GM12878 (cell line): ENCODE measurements around the gene STAT3. TPM values are rescaled to one million over a fixed set of nuclear protein-coding genes. Genes with fewer than 3 reads are reported as not detected.

ENCODE experiments used
- ATAC-seq: fragments of 200-7000 bp; cut with Tn5 transposase; 3 replicates; pipeline ENCODE4 v1.9.1; 2020; ENCODE audit warnings: mild to moderate bottlenecking, moderate library complexity
- BruUV-seq: library from RNA; stranded (reverse); fragments of 400-500 nt; replicated peaks from 2 replicates; lab custom pipeline; 2021; lab: Mats Ljungman, UMichigan
- CTCF ChIA-PET: fragments of 300-600 bp; sonication (Branson Sonifier 250); formaldehyde crosslinking; extraction: SDS; loops from one replicate; lab custom pipeline; 2021; ENCODE audit warnings: inconsistent platforms; lab: Yijun Ruan, JAX
- POLR2A ChIA-PET: fragments of 350-600 bp; formaldehyde crosslinking; extraction: SDS; loops from one replicate; lab custom pipeline; 2021; ENCODE audit warnings: inconsistent platforms; lab: Charles Lee
- RAD21 ChIA-PET: fragments of 300-600 bp; sonication (Branson Sonifier 250); formaldehyde crosslinking; loops from one replicate; lab custom pipeline; 2023; ENCODE audit warnings: antibody characterized with exemption; ENCODE audit not compliant: unreplicated experiment; lab: Charles Lee
- SMC1A ChIA-PET: fragments of 300-600 bp; sonication (Branson Sonifier 250); formaldehyde crosslinking; loops from one replicate; lab custom pipeline; 2023; ENCODE audit not compliant: unreplicated experiment, uncharacterized antibody; lab: Charles Lee
- DNase-seq: peaks from one replicate; pipeline ENCODE4 v3.0.0-alpha.2; 2011; ENCODE audit warnings: low read depth, low spot score
- FAIRE-seq: peaks from 3 replicates; lab custom pipeline; 2011; peaks lifted over from hg19 to GRCh38; lab: Jason Lieb, UNC
- H2AFZ ChIP-seq: 2 replicates; pipeline ENCODE4 v1.6.0; 2011; ENCODE audit warnings: low read depth, low read length, control low read depth; ENCODE audit not compliant: control insufficient read depth
- H3K27ac ChIP-seq: 2 replicates; pipeline ENCODE4 v1.5.1; 2011; ENCODE audit warnings: control low read depth; ENCODE audit not compliant: control insufficient read depth, insufficient read depth
- H3K27me3 ChIP-seq, 2 experiments: replicated peaks in 1 of 2; 2 replicates each; pipeline versions ENCODE4 v1.6.0 to v1.6.1; 2011; ENCODE audit warnings: low read length in 1 of 2; ENCODE audit not compliant: control insufficient read depth in 2 of 2, insufficient read depth in 2 of 2
- H3K36me3 ChIP-seq, 2 experiments: 2 replicates each; pipeline ENCODE4 v1.5.1; 2011; ENCODE audit warnings: low read length in 1 of 2; ENCODE audit not compliant: control insufficient read depth in 2 of 2, insufficient read depth in 2 of 2
- H3K4me1 ChIP-seq: 2 replicates; pipeline ENCODE4 v1.6.1; 2011; ENCODE audit warnings: mild to moderate bottlenecking, low read length, moderate library complexity, mixed read lengths; ENCODE audit not compliant: control insufficient read depth, insufficient read depth
- H3K4me2 ChIP-seq: 2 replicates; pipeline ENCODE4 v1.6.0; 2011; ENCODE audit warnings: control low read depth; ENCODE audit not compliant: control insufficient read depth, insufficient read depth
- H3K4me3 ChIP-seq: fragments of 200-600 bp; sonication (generic); 2 replicates; pipeline ENCODE4 v1.5.1; 2016
- H3K79me2 ChIP-seq: 2 replicates; pipeline ENCODE4 v1.6.0; 2011; ENCODE audit warnings: low read length; ENCODE audit not compliant: control insufficient read depth, insufficient read depth
- H3K9ac ChIP-seq: 2 replicates; pipeline ENCODE4 v1.8.0; 2011; ENCODE audit warnings: low read length, control low read depth, mixed read lengths; ENCODE audit not compliant: control insufficient read depth, insufficient read depth
- H3K9me3 ChIP-seq: replicated peaks from 3 replicates; pipeline ENCODE4 v1.5.1; 2011; ENCODE audit warnings: mild to moderate bottlenecking, low read length; ENCODE audit not compliant: control insufficient read depth, insufficient read depth
- H4K20me1 ChIP-seq: 2 replicates; pipeline ENCODE4 v1.6.0; 2011; ENCODE audit not compliant: control insufficient read depth, insufficient read depth
- IKZF1 ChIP-seq: fragments of 450-650 bp; conservative IDR thresholded peaks from 2 replicates; pipeline ENCODE4 v1.6.1; 2017; ENCODE audit warnings: antibody characterized with exemption, mild to moderate bottlenecking
- IKZF2 ChIP-seq, 2 experiments: fragments of 450-650 bp; IDR thresholded peaks; 2 replicates each; pipeline ENCODE4 v1.6.1; 2017; ENCODE audit warnings: mild to moderate bottlenecking in 2 of 2, moderate library complexity in 2 of 2
- MEF2B ChIP-seq: fragments of 450-650 bp; IDR thresholded peaks from 2 replicates; pipeline ENCODE4 v1.6.1; 2018; ENCODE audit warnings: mild to moderate bottlenecking, moderate library complexity; ENCODE audit not compliant: partially characterized antibody, poor library complexity, severe bottlenecking
- MTA2 ChIP-seq: fragments of 450-650 bp; IDR thresholded peaks from 2 replicates; pipeline ENCODE4 v1.6.1; 2016; ENCODE audit warnings: low read depth, mild to moderate bottlenecking, moderate library complexity
- NFIC ChIP-seq: IDR thresholded peaks from 2 replicates; pipeline ENCODE4 v1.6.1; 2012; ENCODE audit warnings: low read depth, mild to moderate bottlenecking, inconsistent platforms, low read length, moderate library complexity
- RAD51 ChIP-seq: fragments of 450-650 bp; IDR thresholded peaks from 2 replicates; pipeline ENCODE4 v1.6.1; 2016; ENCODE audit warnings: moderate library complexity, mild to moderate bottlenecking, inconsistent platforms
- RUNX3 ChIP-seq: IDR thresholded peaks from 2 replicates; pipeline ENCODE4 v1.6.1; 2012; ENCODE audit warnings: low read length, inconsistent platforms
- SIX5 ChIP-seq: IDR thresholded peaks from 2 replicates; pipeline ENCODE4 v1.6.1; 2011; ENCODE audit warnings: mild to moderate bottlenecking, low read depth, low read length, moderate library complexity; ENCODE audit not compliant: severe bottlenecking
- TCF12 ChIP-seq: IDR thresholded peaks from 2 replicates; pipeline ENCODE4 v1.6.1; 2011; ENCODE audit warnings: low read depth, mild to moderate bottlenecking, low read length
- YBX1 ChIP-seq: fragments of 450-650 bp; IDR thresholded peaks from 2 replicates; pipeline ENCODE4 v1.6.1; 2016; ENCODE audit warnings: antibody characterized with exemption
- WGBS: methylation state at CpG from one replicate; pipeline ENCODE4 v1.1.6; 2016; ENCODE audit warnings: low lambda C conversion rate; ENCODE audit not compliant: insufficient replicate concordance, insufficient coverage; ENCODE audit errors: missing lambda C conversion rate; 5-methylcytosine and 5-hydroxymethylcytosine counted together
- in situ Hi-C: fragments of 300-500 bp; cut with MboI; formaldehyde crosslinking; loops from 9 replicates; pipeline ENCODE4 v1.14.3; 2018; ENCODE audit warnings: mixed read lengths
- intact Hi-C: fragments of 100-400 bp; cut with micrococcal nuclease; formaldehyde crosslinking; loops from one replicate; pipeline ENCODE4 v1.14.2; 2022; ENCODE audit not compliant: unreplicated experiment
- polyA plus RNA-seq, 11 experiments: library from polyadenylated mRNA; depleted of rRNA in 4 of 11; unstranded in 6 of 11; stranded (reverse) in 5 of 11; fragments of >200 nt; fragmentation: Nextera tagmentation in 4 of 11; fragmentation: Illumina TruSeq in 1 of 11; extraction: Ambion mirVana in 4 of 11; extraction: Trizol in 1 of 11; gene quantifications; 1 replicate in 1 of 11; 2 replicates in 10 of 11; pipeline versions ENCODE4 v1.2.1 to v1.2.3, GENCODE V29; 2011 to 2016; ENCODE audit warnings: inconsistent platforms in 2 of 11, missing spikeins in 2 of 11, low read depth in 1 of 11
- total RNA-seq, 4 experiments: library from RNA; depleted of rRNA in 3 of 4; stranded (reverse); fragments of >200 nt in 3 of 4; fragmentation: Illumina TruSeq in 1 of 4; extraction: Trizol in 1 of 4; gene quantifications; 2 replicates each; pipeline versions ENCODE4 v1.2.1 to v1.2.3, GENCODE V29; 2013 to 2021
- TF ChIP-seq, protein P1 (sequence below): fragments of 450-650 bp; IDR thresholded peaks from 2 replicates; pipeline ENCODE4 v1.6.1; 2017; ENCODE audit warnings: mild to moderate bottlenecking, moderate library complexity
- TF ChIP-seq, protein P2 (sequence below): IDR thresholded peaks from 2 replicates; pipeline ENCODE4 v1.6.1; 2012; ENCODE audit warnings: low read depth, low read length, improper control_type of control experiment
- TF ChIP-seq, protein P3 (sequence below): fragments of 450-650 bp; IDR thresholded peaks from 2 replicates; pipeline ENCODE4 v1.6.1; 2017; ENCODE audit warnings: mild to moderate bottlenecking, low read depth, inconsistent platforms; ENCODE audit not compliant: poor library complexity, severe bottlenecking

The STAT3 gene
- total and polyA plus RNA-seq, 10 of the 15 experiments (the other 5 are each of a cell fraction or from before 2014, with no cell fraction given) = 18.4 to 96.4 (median 60.9) TPM

DNA sequence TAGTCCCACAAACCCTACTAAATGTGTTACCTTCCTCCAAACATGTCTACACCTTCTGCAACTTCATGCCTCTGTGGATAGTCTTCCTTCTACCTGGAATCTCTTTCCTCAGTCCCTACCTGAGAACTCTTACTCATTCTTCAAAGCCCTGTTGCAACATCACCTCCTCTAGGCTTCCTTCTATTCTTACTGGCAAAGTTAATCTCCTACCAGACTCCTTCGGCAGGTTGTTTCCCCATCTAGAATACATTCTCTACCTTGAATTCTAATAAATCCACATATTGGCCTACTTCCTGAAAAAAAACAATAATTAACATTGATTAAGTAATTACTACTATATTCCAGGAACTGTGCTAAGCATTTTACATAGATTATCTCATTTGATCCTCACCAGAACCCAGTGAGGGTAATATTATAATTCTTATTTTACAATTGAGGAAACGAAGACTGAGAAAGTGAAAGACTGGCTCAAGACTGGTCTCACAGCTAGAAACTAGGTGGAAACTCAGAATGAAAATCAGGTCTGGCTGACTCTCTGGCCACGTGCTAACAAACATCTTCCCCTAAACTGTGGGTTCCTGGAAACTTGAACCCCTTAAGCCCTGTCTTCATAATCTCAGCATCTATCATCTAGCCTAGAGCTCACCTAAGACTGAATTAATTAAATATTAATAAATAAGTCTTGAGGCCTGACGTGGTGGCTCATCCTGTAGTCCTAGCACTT is 4.6 kb upstream of the STAT3 start:
- FAIRE-seq (peak; percentile 31), ATAC-seq (peak; percentile 30), DNase-seq (peak; percentile 62)
- Histone ChIP-seq H3K27me3 (no peaks in the 10 kb centered on the region), H3K27ac (peak overlapping the region; percentile 71), H4K20me1 (no peaks in the 10 kb centered on the region), H3K4me2 (peak overlapping the region; percentile 76), H2AFZ (peak overlapping the region; percentile 32), H3K79me2 (peaks cover 4% of the 10 kb centered on the region), H3K4me3 (no peak overlapping the region), H3K36me3 (no peaks in the 10 kb centered on the region), H3K9ac (no peak overlapping the region; the same call in 1 of the 2 replicates), H3K9me3 (no peaks in the 10 kb centered on the region), H3K4me1 (peaks cover 20% of the 10 kb centered on the region)
- CTCF ChIA-PET = interaction anchor here (0.9 to 7.0 kb wide), 7 partner anchors 10 to 170 kb away, joined by 3 to 52 read pairs (median 8); no protein-coding TSS in a partner anchor
- intact Hi-C loops = no loop called here
- POLR2A ChIA-PET = interaction anchor here (0.7 to 2.3 kb wide), 8 partner anchors 8 to 186 kb away, joined by 3 to 7 read pairs (median 4); no protein-coding TSS in a partner anchor
- SMC1A ChIA-PET = interaction anchor here (0.6 to 22.3 kb wide), 8 partner anchors 10 to 73 kb away, joined by 3 to 528 read pairs (median 4); no protein-coding TSS in a partner anchor
- no TSS peak for BruUV-seq
- in situ Hi-C loops = no loop called here
- WGBS = 18% methylated on average over 4 of the region's 4 CpGs
- RAD21 ChIA-PET = interaction anchor here (0.6 to 3.3 kb wide), 5 partner anchors 10 to 72 kb away, joined by 3 to 17 read pairs (median 5); no protein-coding TSS in a partner anchor
- TF ChIP-seq MEF2B (peak; percentile 32), NFIC (peak; percentile 39; the same call in 1 of the 2 replicates), YBX1 (no peak), IKZF2 (IDR thresholded peaks at IDR 0.05) (peak in 1 of 2 experiments; percentile 38; a peak in 1 of 4 replicates), RUNX3 (peak; percentile 46), TCF12 (no peak), IKZF1 (peak; percentile 26; the same call in 1 of the 2 replicates), MTA2 (peak; percentile 13; the same call in 1 of the 2 replicates), RAD51 (peak; percentile 78), SIX5 (peak; percentile 13)
- TF ChIP-seq, protein P1, sequence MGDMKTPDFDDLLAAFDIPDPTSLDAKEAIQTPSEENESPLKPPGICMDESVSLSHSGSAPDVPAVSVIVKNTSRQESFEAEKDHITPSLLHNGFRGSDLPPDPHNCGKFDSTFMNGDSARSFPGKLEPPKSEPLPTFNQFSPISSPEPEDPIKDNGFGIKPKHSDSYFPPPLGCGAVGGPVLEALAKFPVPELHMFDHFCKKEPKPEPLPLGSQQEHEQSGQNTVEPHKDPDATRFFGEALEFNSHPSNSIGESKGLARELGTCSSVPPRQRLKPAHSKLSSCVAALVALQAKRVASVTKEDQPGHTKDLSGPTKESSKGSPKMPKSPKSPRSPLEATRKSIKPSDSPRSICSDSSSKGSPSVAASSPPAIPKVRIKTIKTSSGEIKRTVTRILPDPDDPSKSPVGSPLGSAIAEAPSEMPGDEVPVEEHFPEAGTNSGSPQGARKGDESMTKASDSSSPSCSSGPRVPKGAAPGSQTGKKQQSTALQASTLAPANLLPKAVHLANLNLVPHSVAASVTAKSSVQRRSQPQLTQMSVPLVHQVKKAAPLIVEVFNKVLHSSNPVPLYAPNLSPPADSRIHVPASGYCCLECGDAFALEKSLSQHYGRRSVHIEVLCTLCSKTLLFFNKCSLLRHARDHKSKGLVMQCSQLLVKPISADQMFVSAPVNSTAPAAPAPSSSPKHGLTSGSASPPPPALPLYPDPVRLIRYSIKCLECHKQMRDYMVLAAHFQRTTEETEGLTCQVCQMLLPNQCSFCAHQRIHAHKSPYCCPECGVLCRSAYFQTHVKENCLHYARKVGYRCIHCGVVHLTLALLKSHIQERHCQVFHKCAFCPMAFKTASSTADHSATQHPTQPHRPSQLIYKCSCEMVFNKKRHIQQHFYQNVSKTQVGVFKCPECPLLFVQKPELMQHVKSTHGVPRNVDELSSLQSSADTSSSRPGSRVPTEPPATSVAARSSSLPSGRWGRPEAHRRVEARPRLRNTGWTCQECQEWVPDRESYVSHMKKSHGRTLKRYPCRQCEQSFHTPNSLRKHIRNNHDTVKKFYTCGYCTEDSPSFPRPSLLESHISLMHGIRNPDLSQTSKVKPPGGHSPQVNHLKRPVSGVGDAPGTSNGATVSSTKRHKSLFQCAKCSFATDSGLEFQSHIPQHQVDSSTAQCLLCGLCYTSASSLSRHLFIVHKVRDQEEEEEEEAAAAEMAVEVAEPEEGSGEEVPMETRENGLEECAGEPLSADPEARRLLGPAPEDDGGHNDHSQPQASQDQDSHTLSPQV = peak; percentile 38; the same call in 1 of the 2 replicates
- TF ChIP-seq, protein P2, sequence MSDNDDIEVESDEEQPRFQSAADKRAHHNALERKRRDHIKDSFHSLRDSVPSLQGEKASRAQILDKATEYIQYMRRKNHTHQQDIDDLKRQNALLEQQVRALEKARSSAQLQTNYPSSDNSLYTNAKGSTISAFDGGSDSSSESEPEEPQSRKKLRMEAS = 0 out of 2 replicates have a peak, but pooled peaks have one; percentile 19
- TF ChIP-seq, protein P3, sequence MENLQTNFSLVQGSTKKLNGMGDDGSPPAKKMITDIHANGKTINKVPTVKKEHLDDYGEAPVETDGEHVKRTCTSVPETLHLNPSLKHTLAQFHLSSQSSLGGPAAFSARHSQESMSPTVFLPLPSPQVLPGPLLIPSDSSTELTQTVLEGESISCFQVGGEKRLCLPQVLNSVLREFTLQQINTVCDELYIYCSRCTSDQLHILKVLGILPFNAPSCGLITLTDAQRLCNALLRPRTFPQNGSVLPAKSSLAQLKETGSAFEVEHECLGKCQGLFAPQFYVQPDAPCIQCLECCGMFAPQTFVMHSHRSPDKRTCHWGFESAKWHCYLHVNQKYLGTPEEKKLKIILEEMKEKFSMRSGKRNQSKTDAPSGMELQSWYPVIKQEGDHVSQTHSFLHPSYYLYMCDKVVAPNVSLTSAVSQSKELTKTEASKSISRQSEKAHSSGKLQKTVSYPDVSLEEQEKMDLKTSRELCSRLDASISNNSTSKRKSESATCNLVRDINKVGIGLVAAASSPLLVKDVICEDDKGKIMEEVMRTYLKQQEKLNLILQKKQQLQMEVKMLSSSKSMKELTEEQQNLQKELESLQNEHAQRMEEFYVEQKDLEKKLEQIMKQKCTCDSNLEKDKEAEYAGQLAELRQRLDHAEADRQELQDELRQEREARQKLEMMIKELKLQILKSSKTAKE = peak; percentile 89
